Hepatocyte (in vitro differentiated cells): Measurements from ENCODE around the gene HOXB6.

Source experiments
- EZH2 ChIP-seq: fragments of 200-600 bp; sonication (generic); IDR thresholded peaks from 2 replicates; pipeline ENCODE4 v1.6.1; 2016; ENCODE audit warnings: antibody characterized with exemption, mild to moderate bottlenecking, borderline replicate concordance
- TF ChIP-seq, protein P1 (sequence below): fragments of 200-600 bp; sonication (generic); IDR thresholded peaks from 2 replicates; pipeline ENCODE4 v1.5.1; 2016; ENCODE audit warnings: antibody characterized with exemption, mild to moderate bottlenecking; ENCODE audit not compliant: poor library complexity

DNA sequence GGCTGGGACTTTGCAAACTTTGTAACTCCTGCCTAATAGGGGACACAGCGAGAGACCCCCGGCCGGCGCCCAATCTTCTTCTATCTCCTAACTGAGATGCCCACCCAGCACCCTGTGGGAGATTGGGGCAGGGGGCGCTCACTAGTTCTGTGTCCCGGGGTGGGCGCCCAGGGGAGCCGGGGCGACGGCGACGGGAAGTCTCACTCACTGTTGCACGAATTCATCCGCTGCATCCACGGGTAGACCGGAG is 7.3 kb downstream of the HOXB6 start:
- TF ChIP-seq, protein P1, sequence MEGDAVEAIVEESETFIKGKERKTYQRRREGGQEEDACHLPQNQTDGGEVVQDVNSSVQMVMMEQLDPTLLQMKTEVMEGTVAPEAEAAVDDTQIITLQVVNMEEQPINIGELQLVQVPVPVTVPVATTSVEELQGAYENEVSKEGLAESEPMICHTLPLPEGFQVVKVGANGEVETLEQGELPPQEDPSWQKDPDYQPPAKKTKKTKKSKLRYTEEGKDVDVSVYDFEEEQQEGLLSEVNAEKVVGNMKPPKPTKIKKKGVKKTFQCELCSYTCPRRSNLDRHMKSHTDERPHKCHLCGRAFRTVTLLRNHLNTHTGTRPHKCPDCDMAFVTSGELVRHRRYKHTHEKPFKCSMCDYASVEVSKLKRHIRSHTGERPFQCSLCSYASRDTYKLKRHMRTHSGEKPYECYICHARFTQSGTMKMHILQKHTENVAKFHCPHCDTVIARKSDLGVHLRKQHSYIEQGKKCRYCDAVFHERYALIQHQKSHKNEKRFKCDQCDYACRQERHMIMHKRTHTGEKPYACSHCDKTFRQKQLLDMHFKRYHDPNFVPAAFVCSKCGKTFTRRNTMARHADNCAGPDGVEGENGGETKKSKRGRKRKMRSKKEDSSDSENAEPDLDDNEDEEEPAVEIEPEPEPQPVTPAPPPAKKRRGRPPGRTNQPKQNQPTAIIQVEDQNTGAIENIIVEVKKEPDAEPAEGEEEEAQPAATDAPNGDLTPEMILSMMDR, result no peak
- TF ChIP-seq EZH2, result no peak
